GM23248 (cell line): ENCODE measurements around the gene CFAP54. TPM values are rescaled to one million over a fixed set of nuclear protein-coding genes. Genes with fewer than 3 reads are reported as not detected.

Experiments used
- DNase-seq: peaks from one replicate; pipeline ENCODE4 v3.0.0-alpha.2; 2015
- H2AFZ ChIP-seq: fragments of 200-600 bp; sonication (generic); 2 replicates; pipeline ENCODE4 v1.6.1; 2016; ENCODE audit warnings: antibody characterized with exemption
- H3F3A ChIP-seq: fragments of 200-600 bp; sonication (generic); 2 replicates; pipeline ENCODE4 v1.6.1; 2016; ENCODE audit warnings: mild to moderate bottlenecking, antibody characterized with exemption, mixed run types; ENCODE audit not compliant: insufficient read depth
- H3K27ac ChIP-seq: fragments of 200-600 bp; sonication (generic); 2 replicates; pipeline ENCODE4 v1.5.1; 2016; ENCODE audit warnings: mild to moderate bottlenecking
- H3K27me3 ChIP-seq: fragments of 200-600 bp; sonication (generic); replicated peaks from 2 replicates; pipeline ENCODE4 v1.6.1; 2016; ENCODE audit warnings: mild to moderate bottlenecking; ENCODE audit not compliant: insufficient read depth
- H3K36me3 ChIP-seq: fragments of 200-600 bp; sonication (generic); 2 replicates; pipeline ENCODE4 v1.6.1; 2016; ENCODE audit warnings: low read depth, mild to moderate bottlenecking
- H3K4me1 ChIP-seq: fragments of 200-600 bp; sonication (generic); 2 replicates; pipeline ENCODE4 v1.6.1; 2016; ENCODE audit warnings: mild to moderate bottlenecking; ENCODE audit not compliant: insufficient read depth
- H3K4me2 ChIP-seq: fragments of 200-600 bp; sonication (generic); one replicate; pipeline ENCODE4 v1.6.1; 2016; ENCODE audit warnings: mild to moderate bottlenecking; ENCODE audit not compliant: unreplicated experiment
- H3K4me3 ChIP-seq: fragments of 200-600 bp; sonication (generic); 2 replicates; pipeline ENCODE4 v1.5.1; 2016; ENCODE audit warnings: mild to moderate bottlenecking
- H3K79me2 ChIP-seq: fragments of 200-600 bp; sonication (generic); 2 replicates; pipeline ENCODE4 v1.6.1; 2016; ENCODE audit warnings: mild to moderate bottlenecking; ENCODE audit not compliant: insufficient read depth
- H3K9ac ChIP-seq: fragments of 200-600 bp; sonication (generic); 2 replicates; pipeline ENCODE4 v1.6.1; 2016; ENCODE audit warnings: mild to moderate bottlenecking
- H3K9me2 ChIP-seq: fragments of 200-600 bp; sonication (generic); 2 replicates; pipeline ENCODE4 v1.6.1; 2016; ENCODE audit warnings: mixed run types, mild to moderate bottlenecking, moderate library complexity; ENCODE audit not compliant: insufficient read depth
- H3K9me3 ChIP-seq: fragments of 200-600 bp; sonication (generic); one replicate; pipeline ENCODE4 v1.6.1; 2017; ENCODE audit warnings: low read depth
- H4K20me1 ChIP-seq: fragments of 200-600 bp; sonication (generic); 2 replicates; pipeline ENCODE4 v1.6.0; 2016; ENCODE audit not compliant: insufficient read depth
- EZH2 ChIP-seq: fragments of 200-600 bp; sonication (generic); IDR thresholded peaks from 2 replicates; pipeline ENCODE4 v1.6.1; 2018; ENCODE audit warnings: antibody characterized with exemption, mild to moderate bottlenecking; ENCODE audit not compliant: insufficient read depth, poor library complexity, severe bottlenecking
- EZH2phosphoT487 ChIP-seq: fragments of 200-600 bp; sonication (generic); IDR thresholded peaks from 2 replicates; pipeline ENCODE4 v1.6.1; 2018; ENCODE audit warnings: antibody characterized with exemption, moderate library complexity, mild to moderate bottlenecking, low read depth; ENCODE audit not compliant: insufficient read depth
- WGBS, 2 experiments: methylation state at CpG; one replicate each; pipeline ENCODE4 v1.1.6; 2015 to 2017; ENCODE audit warnings: low lambda C conversion rate in 2 of 2, low coverage in 1 of 2; ENCODE audit errors: missing lambda C conversion rate in 2 of 2; 5-methylcytosine and 5-hydroxymethylcytosine counted together
- in situ Hi-C: fragments of 300-500 bp; cut with MboI; formaldehyde crosslinking; loops from 2 replicates; pipeline ENCODE4 v1.15.0; 2020
- polyA plus RNA-seq: library from polyadenylated mRNA; unstranded; fragments of >200 nt; fragmentation: Nextera tagmentation; extraction: Ambion mirVana; gene quantifications from 2 replicates; pipeline ENCODE4 v1.2.1, GENCODE V29; 2016
- total RNA-seq: library from RNA; depleted of rRNA; stranded (reverse); fragments of >200 nt; shearing (Covaris generic); gene quantifications from 2 replicates; pipeline ENCODE4 v1.2.3, GENCODE V29; 2014

The CFAP54 gene
- total and polyA plus RNA-seq, 2 experiments from 2014 or later: 0.32 to 1.2 TPM

DNA sequence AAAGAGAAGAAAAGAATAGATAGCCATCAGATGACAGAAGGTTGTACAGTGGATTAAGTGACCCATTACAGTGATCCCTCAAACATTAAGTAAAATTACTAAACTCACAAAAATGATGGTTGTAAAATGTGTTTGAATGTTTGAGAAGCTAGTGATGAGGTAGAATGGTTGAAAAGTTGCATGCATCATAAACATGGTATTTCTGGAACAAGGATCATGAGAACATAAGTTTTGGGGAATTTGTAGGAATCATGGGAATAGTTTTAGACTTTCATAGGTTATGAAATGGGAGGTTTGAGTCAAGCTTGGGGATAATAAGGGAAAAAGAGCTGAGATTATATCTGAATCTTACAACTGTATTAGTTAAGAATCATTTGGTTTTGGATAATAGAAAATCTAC lies 383.6 kb downstream of the CFAP54 start:
- H4K20me1 ChIP-seq: no peaks in the 10 kb centered on the region
- peak overlapping the region; percentile 31 for H3K27ac ChIP-seq
- H3K9me3 ChIP-seq: no peaks in the 10 kb centered on the region
- no peak for TF ChIP-seq EZH2phosphoT487
- DNase-seq: peak; percentile 56
- H3K27me3 ChIP-seq: no peaks in the 10 kb centered on the region
- no peak overlapping the region for H3K4me3 ChIP-seq
- peaks cover 35% of the 10 kb centered on the region for H3K4me1 ChIP-seq
- H2AFZ ChIP-seq: no peak overlapping the region
- 0 out of 2 replicates have a peak, but pooled peaks cover 13% of the 10 kb centered on the region for H3F3A ChIP-seq
- in situ Hi-C loops: no loop called here
- H3K79me2 ChIP-seq: no peaks in the 10 kb centered on the region
- no peak overlapping the region for H3K9ac ChIP-seq
- H3K9me2 ChIP-seq: no peaks in the 10 kb centered on the region
- no peaks in the 10 kb centered on the region for H3K36me3 ChIP-seq
- peak overlapping the region; percentile 16 for H3K4me2 ChIP-seq

DNA sequence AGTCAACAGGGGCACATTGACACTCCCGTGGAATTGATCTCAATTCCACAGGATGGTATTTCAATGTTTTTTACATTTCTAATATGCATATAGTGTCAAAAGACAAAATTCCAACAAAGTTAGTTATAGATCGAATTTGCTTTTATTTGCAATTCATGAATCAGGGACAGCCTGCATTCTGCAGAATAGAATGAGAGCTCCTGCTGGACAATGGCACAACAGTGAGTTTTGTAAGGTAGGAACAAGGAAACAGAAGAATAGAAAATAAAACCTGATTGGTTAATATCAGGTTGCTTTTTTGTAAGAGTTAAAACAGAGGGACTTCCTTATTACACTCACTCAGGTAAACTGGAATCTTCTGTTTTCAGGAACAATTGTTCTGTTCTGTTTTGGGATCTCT lies 384.8 kb downstream of the CFAP54 start:
- Histone ChIP-seq H4K20me1 (no peaks in the 10 kb centered on the region), H3K27ac (no peak overlapping the region), H3K4me3 (no peak overlapping the region), H3F3A (peaks cover 24% of the 10 kb centered on the region), H3K4me2 (no peak overlapping the region), H3K4me1 (peaks cover 47% of the 10 kb centered on the region), H3K9me3 (no peaks in the 10 kb centered on the region), H3K27me3 (no peaks in the 10 kb centered on the region), H3K9me2 (no peaks in the 10 kb centered on the region), H2AFZ (no peak overlapping the region), H3K9ac (no peak overlapping the region), H3K79me2 (no peaks in the 10 kb centered on the region), H3K36me3 (no peaks in the 10 kb centered on the region)
- in situ Hi-C loops: no loop called here
- 65 to 76% methylated on average over 2 of the region's 2 CpGs for WGBS, 2 experiments
- TF ChIP-seq EZH2phosphoT487 (no peak), EZH2 (no peak)
- no peak for DNase-seq

DNA sequence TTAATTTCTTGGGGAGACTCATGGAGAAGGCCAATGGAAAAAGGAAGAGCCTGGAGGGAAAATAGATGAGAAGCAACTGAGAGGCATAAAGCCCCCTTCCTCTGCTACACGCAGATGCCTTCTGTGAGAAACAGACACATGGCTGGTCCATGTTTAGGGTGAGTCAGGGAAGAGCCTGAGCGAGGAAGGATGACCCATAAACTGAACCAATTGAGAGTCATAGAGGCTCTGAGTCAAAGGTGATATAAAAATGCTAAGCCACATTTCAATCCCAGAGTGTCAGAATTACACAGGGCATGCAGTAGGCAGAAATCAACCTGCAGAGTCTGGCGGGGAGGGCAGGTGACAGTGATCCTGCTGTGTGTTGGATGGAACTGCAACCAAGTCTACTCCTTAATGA lies 387.6 kb downstream of the CFAP54 start:
- H3K9me3 ChIP-seq: no peaks in the 10 kb centered on the region
- peak overlapping the region; percentile 25; the same call in 1 of the 2 replicates for H3K27ac ChIP-seq
- H2AFZ ChIP-seq: 0 out of 2 replicates have a peak overlapping the region, but pooled peaks have one; percentile 9
- 37 to 49% methylated on average over 3 of the region's 3 CpGs for WGBS, 2 experiments
- no peaks in the 10 kb centered on the region for H3K36me3 ChIP-seq
- peaks cover 54% of the 10 kb centered on the region for H3K4me1 ChIP-seq
- peaks cover 24% of the 10 kb centered on the region for H3F3A ChIP-seq
- no peak overlapping the region for H3K4me2 ChIP-seq
- DNase-seq: peak; percentile 82
- no peak for TF ChIP-seq EZH2phosphoT487
- no peak for TF ChIP-seq EZH2
- in situ Hi-C loops: no loop called here
- no peak overlapping the region for H3K9ac ChIP-seq
- H3K79me2 ChIP-seq: no peaks in the 10 kb centered on the region
- H4K20me1 ChIP-seq: no peaks in the 10 kb centered on the region
- H3K9me2 ChIP-seq: no peaks in the 10 kb centered on the region
- no peaks in the 10 kb centered on the region for H3K27me3 ChIP-seq
- no peak overlapping the region for H3K4me3 ChIP-seq

DNA sequence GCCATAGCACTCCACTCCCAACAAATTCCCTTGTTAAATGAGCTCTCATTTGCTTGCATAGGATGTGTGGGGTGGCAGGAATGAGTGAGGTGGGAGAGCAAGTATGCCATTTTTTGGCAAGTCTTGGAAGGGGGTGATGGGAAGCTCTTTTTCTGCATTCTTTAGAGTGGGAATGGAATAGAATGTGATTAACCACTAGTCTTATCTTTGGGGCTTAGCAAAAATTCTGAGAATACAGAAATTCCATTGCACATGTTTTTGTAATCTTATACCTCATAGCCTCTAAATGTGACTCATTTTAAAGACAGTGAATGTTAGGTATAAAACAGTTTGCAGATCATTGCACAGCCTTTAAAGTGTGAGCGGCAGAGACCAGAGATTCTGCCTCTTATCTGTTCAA lies 389.3 kb downstream of the CFAP54 start:
- H2AFZ ChIP-seq: no peak overlapping the region
- H3K9ac ChIP-seq: no peak overlapping the region
- H3K27ac ChIP-seq: peak overlapping the region; percentile 48
- no peaks in the 10 kb centered on the region for H3K27me3 ChIP-seq
- no peaks in the 10 kb centered on the region for H3K9me2 ChIP-seq
- H3K36me3 ChIP-seq: no peaks in the 10 kb centered on the region
- TF ChIP-seq EZH2phosphoT487 (no peak), EZH2 (no peak)
- H3K4me3 ChIP-seq: 0 out of 2 replicates have a peak overlapping the region, but pooled peaks have one; percentile 18
- no peaks in the 10 kb centered on the region for H3K9me3 ChIP-seq
- peak overlapping the region; percentile 27 for H3K4me2 ChIP-seq
- peaks cover 25% of the 10 kb centered on the region for H3F3A ChIP-seq
- no peaks in the 10 kb centered on the region for H3K79me2 ChIP-seq
- WGBS, 2 experiments: 62 to 74% methylated on average over 1 of the region's 1 CpG
- H4K20me1 ChIP-seq: no peaks in the 10 kb centered on the region
- peak; percentile 62 for DNase-seq
- H3K4me1 ChIP-seq: peaks cover 60% of the 10 kb centered on the region
- in situ Hi-C loops: no loop called here

DNA sequence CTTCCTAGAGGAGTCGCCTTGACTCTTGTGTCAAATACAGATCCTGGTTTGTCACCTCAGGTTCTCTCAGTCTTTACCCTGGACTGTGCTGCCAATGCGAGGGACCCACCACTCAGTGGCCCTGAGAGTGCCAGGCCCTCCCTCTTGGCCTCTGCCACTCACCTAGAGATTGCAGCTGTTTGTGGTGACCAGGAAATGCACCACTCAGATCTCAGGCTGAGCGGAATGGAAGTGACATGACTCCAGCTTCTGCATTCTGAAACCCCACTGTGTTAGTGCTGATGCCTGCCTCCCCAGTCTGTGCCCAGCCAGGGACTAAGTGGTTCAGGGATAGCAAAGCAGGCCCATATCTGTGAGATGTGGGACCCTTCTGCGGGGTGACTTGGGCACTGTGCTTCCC lies 389.9 kb downstream of the CFAP54 start:
- peaks cover 60% of the 10 kb centered on the region for H3K4me1 ChIP-seq
- no peaks in the 10 kb centered on the region for H3K79me2 ChIP-seq
- WGBS, 2 experiments: 80 to 82% methylated on average over 4 of the region's 4 CpGs
- TF ChIP-seq EZH2 (no peak), EZH2phosphoT487 (no peak)
- H3K27ac ChIP-seq: peak overlapping the region; percentile 48
- no peak overlapping the region for H3K4me3 ChIP-seq
- in situ Hi-C loops: no loop called here
- H4K20me1 ChIP-seq: no peaks in the 10 kb centered on the region
- no peak overlapping the region for H3K9ac ChIP-seq
- H3K9me2 ChIP-seq: no peaks in the 10 kb centered on the region
- H3K27me3 ChIP-seq: no peaks in the 10 kb centered on the region
- DNase-seq: no peak
- no peaks in the 10 kb centered on the region for H3K9me3 ChIP-seq
- no peaks in the 10 kb centered on the region for H3K36me3 ChIP-seq
- no peak overlapping the region for H3K4me2 ChIP-seq
- 0 out of 2 replicates have a peak overlapping the region, but pooled peaks have one; percentile 18 for H2AFZ ChIP-seq
- H3F3A ChIP-seq: peaks cover 25% of the 10 kb centered on the region
